ENCODE results near the gene ABTB2. TPM values are rescaled to one million over a fixed set of nuclear protein-coding genes. Genes with fewer than 3 reads are reported as not detected.

ABTB2 gene
- total RNA-seq, 6 donors from 2014 or later, result 1.4 to 6.8 (median 4.7) TPM

GRCh38 chr11:34189191-34189590 lies 168.6 kb downstream of the ABTB2 start:
- no peaks in the 10 kb centered on the region for H3K9me3 ChIP-seq
- H3K4me3 ChIP-seq, result no peak overlapping the region
- H3K36me3 ChIP-seq, result no peaks in the 10 kb centered on the region
- ATAC-seq (ENCODE audit: low FRiP score in 2 of 2) (no peak), DNase-seq (no peak)
- peaks cover 0 to 5% (median 0%) of the 10 kb centered on the region in 4 donors for H3K4me1 ChIP-seq
- no peak for TF ChIP-seq CTCF (IDR thresholded peaks at IDR 0.05)
- TF ChIP-seq POLR2A (IDR thresholded peaks at IDR 0.05), result no peak
- TF ChIP-seq POLR2AphosphoS5 (IDR thresholded peaks at IDR 0.05), result no peak
- TF ChIP-seq EP300 (IDR thresholded peaks at IDR 0.05), result no peak
- no peaks in the 10 kb centered on the region for H3K27me3 ChIP-seq
- WGBS, 2 donors, result 80 to 87% methylated on average over 9 of the region's 9 CpGs
- H3K27ac ChIP-seq, result no peak overlapping the region

- ATAC-seq (ENCODE audit: low FRiP score in 2 of 2), result no peak
- DNase-seq, result no peak
- no peak for TF ChIP-seq POLR2A (IDR thresholded peaks at IDR 0.05)
- no peak for TF ChIP-seq CTCF (IDR thresholded peaks at IDR 0.05)
- no peak for TF ChIP-seq POLR2AphosphoS5 (IDR thresholded peaks at IDR 0.05)
- no peak for TF ChIP-seq EP300 (IDR thresholded peaks at IDR 0.05)
- H3K27ac ChIP-seq, result no peak overlapping the region
- peaks cover 0 to 5% (median 0%) of the 10 kb centered on the region in 4 donors for H3K4me1 ChIP-seq
- no peaks in the 10 kb centered on the region for H3K9me3 ChIP-seq
- H3K36me3 ChIP-seq, result no peaks in the 10 kb centered on the region
- H3K4me3 ChIP-seq, result no peak overlapping the region
- no peaks in the 10 kb centered on the region for H3K27me3 ChIP-seq
- 63 to 68% methylated on average over 5 of the region's 5 CpGs for WGBS, 2 donors
Measured at GRCh38 chr11:34188181-34188580, 169.6 kb downstream of the ABTB2 start.

- 61 to 73% methylated on average over 22 of the region's 22 CpGs for WGBS, 2 donors
- H3K4me3 ChIP-seq, result no peak overlapping the region
- H3K36me3 ChIP-seq, result no peaks in the 10 kb centered on the region
- peaks cover 0 to 5% (median 0%) of the 10 kb centered on the region in 4 donors for H3K4me1 ChIP-seq
- no peak overlapping the region for H3K27ac ChIP-seq
- no peak for TF ChIP-seq POLR2AphosphoS5 (IDR thresholded peaks at IDR 0.05)
- no peak for TF ChIP-seq EP300 (IDR thresholded peaks at IDR 0.05)
- no peak for TF ChIP-seq POLR2A (IDR thresholded peaks at IDR 0.05)
- no peak for TF ChIP-seq CTCF (IDR thresholded peaks at IDR 0.05)
- DNase-seq (no peak), ATAC-seq (ENCODE audit: low FRiP score in 2 of 2) (no peak)
- no peaks in the 10 kb centered on the region for H3K9me3 ChIP-seq
- H3K27me3 ChIP-seq, result no peaks in the 10 kb centered on the region
Measured at GRCh38 chr11:34185926-34186841, 171.6 kb downstream of the ABTB2 start.

- H3K36me3 ChIP-seq, result no peaks in the 10 kb centered on the region
- 84% methylated on average over 14 of the region's 14 CpGs; no CpG with 5 or more reads in 1 of the 2 donors for WGBS, 2 donors
- no peak overlapping the region for H3K4me3 ChIP-seq
- DNase-seq (no peak), ATAC-seq (ENCODE audit: low FRiP score in 2 of 2) (no peak)
- TF ChIP-seq POLR2A (IDR thresholded peaks at IDR 0.05) (no peak), POLR2AphosphoS5 (IDR thresholded peaks at IDR 0.05) (no peak), CTCF (IDR thresholded peaks at IDR 0.05) (no peak), EP300 (IDR thresholded peaks at IDR 0.05) (no peak)
- no peaks in the 10 kb centered on the region for H3K9me3 ChIP-seq
- no peaks in the 10 kb centered on the region for H3K27me3 ChIP-seq
- no peak overlapping the region for H3K27ac ChIP-seq
- peaks cover 0 to 5% (median 0%) of the 10 kb centered on the region in 4 donors for H3K4me1 ChIP-seq
Measured at GRCh38 chr11:34184505-34185015, 173.2 kb downstream of the ABTB2 start.

Measured in upper lobe of left lung (tissue), 6 donors.